NCI-H1436 treated with DMSO at 0.1 percent for 48 hours (cell line): Measurements from ENCODE around the gene WDFY4.

ENCODE experiments used
- DNase-seq: peaks from one replicate; lab custom pipeline; 2025; lab: John Stamatoyannopoulos, UW

Gene WDFY4

GRCh38 chr10:48710647-48711275 lies 26.1 kb downstream of the WDFY4 start:
- DNase-seq: no peak

GRCh38 chr10:48711830-48712229 lies 27.2 kb downstream of the WDFY4 start:
- no peak for DNase-seq

GRCh38 chr10:48714088-48714487 lies 29.4 kb downstream of the WDFY4 start:
- no peak for DNase-seq

- DNase-seq: no peak
These were observed 31.7 kb downstream of the WDFY4 start for GRCh38 chr10:48716416-48716815.

- DNase-seq: no peak
These were observed 35.9 kb downstream of the WDFY4 start for GRCh38 chr10:48720611-48721010.

GRCh38 chr10:48722153-48723145 lies 37.8 kb downstream of the WDFY4 start:
- DNase-seq: no peak

GRCh38 chr10:48724127-48724526 lies 39.5 kb downstream of the WDFY4 start:
- no peak for DNase-seq

GRCh38 chr10:48725708-48726107 lies 41.0 kb downstream of the WDFY4 start:
- no peak for DNase-seq

GRCh38 chr10:48727866-48728265 lies 43.2 kb downstream of the WDFY4 start:
- no peak for DNase-seq

- no peak for DNase-seq
These were observed 44.5 kb downstream of the WDFY4 start for GRCh38 chr10:48729222-48729621.

- DNase-seq: no peak
These were observed 45.3 kb downstream of the WDFY4 start for GRCh38 chr10:48729941-48730457.

- DNase-seq: no peak
These were observed 46.5 kb downstream of the WDFY4 start for GRCh38 chr10:48731141-48731540.

GRCh38 chr10:48731654-48732053 lies 47.0 kb downstream of the WDFY4 start:
- DNase-seq: no peak

GRCh38 chr10:48733329-48733728 lies 48.7 kb downstream of the WDFY4 start:
- DNase-seq: no peak

GRCh38 chr10:48735836-48736390 lies 51.2 kb downstream of the WDFY4 start:
- no peak for DNase-seq

- no peak for DNase-seq
These were observed 51.9 kb downstream of the WDFY4 start for GRCh38 chr10:48736596-48736995.

- DNase-seq: no peak
These were observed 53.2 kb downstream of the WDFY4 start for GRCh38 chr10:48737886-48738285.

GRCh38 chr10:48739170-48739569 lies 54.5 kb downstream of the WDFY4 start:
- no peak for DNase-seq

GRCh38 chr10:48740015-48740707 lies 55.5 kb downstream of the WDFY4 start:
- DNase-seq: no peak

- DNase-seq: no peak
These were observed 56.3 kb downstream of the WDFY4 start for GRCh38 chr10:48740988-48741387.

- no peak for DNase-seq
These were observed 58.5 kb downstream of the WDFY4 start for GRCh38 chr10:48742891-48743860.
